Endothelial cell (in vitro differentiated cells): ENCODE results near the gene SWAP70. TPM values are rescaled to one million over a fixed set of nuclear protein-coding genes. Genes with fewer than 3 reads are reported as not detected.

ENCODE experiments used
- DNase-seq: peaks from one replicate; pipeline ENCODE4 v3.0.0; 2021; ENCODE audit warnings: low spot score
- H3K27ac Mint-ChIP-seq: one replicate; pipeline ENCODE4 v1.8.0; 2021; ENCODE audit warnings: mixed read lengths, inconsistent platforms; ENCODE audit not compliant: unreplicated experiment
- H3K27me3 Mint-ChIP-seq: one replicate; pipeline ENCODE4 v1.8.0; 2021; ENCODE audit warnings: mild to moderate bottlenecking, moderate library complexity, mixed read lengths, inconsistent platforms; ENCODE audit not compliant: unreplicated experiment
- H3K36me3 Mint-ChIP-seq: one replicate; pipeline ENCODE4 v1.8.0; 2021; ENCODE audit warnings: mild to moderate bottlenecking, low read depth, mixed read lengths, inconsistent platforms; ENCODE audit not compliant: unreplicated experiment
- H3K4me1 Mint-ChIP-seq: one replicate; pipeline ENCODE4 v1.8.0; 2021; ENCODE audit warnings: mild to moderate bottlenecking, mixed read lengths, inconsistent platforms; ENCODE audit not compliant: unreplicated experiment
- H3K4me3 Mint-ChIP-seq: one replicate; pipeline ENCODE4 v1.8.0; 2021; ENCODE audit warnings: mild to moderate bottlenecking, mixed read lengths, inconsistent platforms; ENCODE audit not compliant: unreplicated experiment
- H3K9me3 Mint-ChIP-seq: one replicate; pipeline ENCODE4 v1.8.0; 2021; ENCODE audit warnings: mixed read lengths, inconsistent platforms; ENCODE audit not compliant: unreplicated experiment
- total RNA-seq: library from RNA; stranded (reverse); fragmentation: NEBNext Ultra II Directional; extraction: Animal tissue kit (Norgen Biotek cat#: 25700); gene quantifications from one replicate; pipeline ENCODE4 v1.2.1, GENCODE V29; 2021; ENCODE audit not compliant: unreplicated experiment
- TF ChIP-seq, protein P1 (sequence below): fragments of 200-600 bp; sonication (generic); IDR thresholded peaks from one replicate; pipeline ENCODE4 v1.5.0; 2021; ENCODE audit warnings: antibody characterized with exemption; ENCODE audit not compliant: unreplicated experiment

The SWAP70 gene
- total RNA-seq, 1 donor from 2014 or later: 36.0 TPM

DNA sequence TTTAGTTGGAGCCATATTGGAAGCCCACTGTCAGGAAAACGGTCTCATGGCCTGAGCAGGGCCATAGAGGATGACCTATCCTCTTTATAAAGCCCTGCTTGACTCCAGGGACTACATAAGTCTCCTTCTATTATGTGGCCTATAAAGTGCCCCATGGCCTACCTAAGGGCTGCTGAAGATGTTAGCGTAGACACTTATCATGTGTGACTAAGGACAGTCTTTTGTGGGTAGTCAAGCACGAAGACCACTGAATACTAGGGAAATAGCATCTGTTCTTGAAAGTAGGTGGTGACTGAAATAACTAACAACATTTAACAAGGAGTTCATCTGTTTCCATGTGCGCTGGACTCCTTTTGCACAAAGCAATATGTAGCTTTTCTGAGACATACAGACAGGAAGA, 117.1 kb downstream of the SWAP70 start:
- TF ChIP-seq, protein P1, sequence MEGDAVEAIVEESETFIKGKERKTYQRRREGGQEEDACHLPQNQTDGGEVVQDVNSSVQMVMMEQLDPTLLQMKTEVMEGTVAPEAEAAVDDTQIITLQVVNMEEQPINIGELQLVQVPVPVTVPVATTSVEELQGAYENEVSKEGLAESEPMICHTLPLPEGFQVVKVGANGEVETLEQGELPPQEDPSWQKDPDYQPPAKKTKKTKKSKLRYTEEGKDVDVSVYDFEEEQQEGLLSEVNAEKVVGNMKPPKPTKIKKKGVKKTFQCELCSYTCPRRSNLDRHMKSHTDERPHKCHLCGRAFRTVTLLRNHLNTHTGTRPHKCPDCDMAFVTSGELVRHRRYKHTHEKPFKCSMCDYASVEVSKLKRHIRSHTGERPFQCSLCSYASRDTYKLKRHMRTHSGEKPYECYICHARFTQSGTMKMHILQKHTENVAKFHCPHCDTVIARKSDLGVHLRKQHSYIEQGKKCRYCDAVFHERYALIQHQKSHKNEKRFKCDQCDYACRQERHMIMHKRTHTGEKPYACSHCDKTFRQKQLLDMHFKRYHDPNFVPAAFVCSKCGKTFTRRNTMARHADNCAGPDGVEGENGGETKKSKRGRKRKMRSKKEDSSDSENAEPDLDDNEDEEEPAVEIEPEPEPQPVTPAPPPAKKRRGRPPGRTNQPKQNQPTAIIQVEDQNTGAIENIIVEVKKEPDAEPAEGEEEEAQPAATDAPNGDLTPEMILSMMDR: no peak
- Mint-ChIP-seq H3K36me3 (peaks cover 25% of the 10 kb centered on the region), H3K9me3 (no peaks in the 10 kb centered on the region), H3K4me1 (no peaks in the 10 kb centered on the region), H3K27ac (no peak overlapping the region), H3K27me3 (no peaks in the 10 kb centered on the region), H3K4me3 (no peak overlapping the region)
- DNase-seq: no peak

DNA sequence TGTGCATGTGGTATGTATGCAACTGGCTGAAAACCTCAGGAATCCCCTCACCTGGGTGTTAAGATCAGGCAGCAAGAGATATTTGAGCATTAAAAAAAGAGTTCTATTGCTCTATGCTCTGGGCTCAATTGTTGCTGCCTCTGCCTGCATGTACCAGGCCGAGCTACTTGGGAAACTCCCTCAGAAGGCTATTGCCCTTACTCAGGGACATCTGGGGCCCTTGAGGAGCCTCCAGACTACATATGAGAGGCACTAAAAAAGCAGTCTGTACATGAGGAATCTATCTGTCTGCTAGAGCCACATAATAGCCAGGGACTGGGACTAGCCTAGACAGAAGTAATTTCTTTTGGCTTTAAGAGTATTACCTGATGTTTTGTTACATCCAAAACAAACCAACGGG, 120.1 kb downstream of the SWAP70 start:
- no peak for DNase-seq
- Mint-ChIP-seq H3K4me3 (no peak overlapping the region), H3K27me3 (no peaks in the 10 kb centered on the region), H3K9me3 (no peaks in the 10 kb centered on the region), H3K36me3 (peaks cover 34% of the 10 kb centered on the region), H3K27ac (no peak overlapping the region), H3K4me1 (no peaks in the 10 kb centered on the region)
- TF ChIP-seq, protein P1: no peak

DNA sequence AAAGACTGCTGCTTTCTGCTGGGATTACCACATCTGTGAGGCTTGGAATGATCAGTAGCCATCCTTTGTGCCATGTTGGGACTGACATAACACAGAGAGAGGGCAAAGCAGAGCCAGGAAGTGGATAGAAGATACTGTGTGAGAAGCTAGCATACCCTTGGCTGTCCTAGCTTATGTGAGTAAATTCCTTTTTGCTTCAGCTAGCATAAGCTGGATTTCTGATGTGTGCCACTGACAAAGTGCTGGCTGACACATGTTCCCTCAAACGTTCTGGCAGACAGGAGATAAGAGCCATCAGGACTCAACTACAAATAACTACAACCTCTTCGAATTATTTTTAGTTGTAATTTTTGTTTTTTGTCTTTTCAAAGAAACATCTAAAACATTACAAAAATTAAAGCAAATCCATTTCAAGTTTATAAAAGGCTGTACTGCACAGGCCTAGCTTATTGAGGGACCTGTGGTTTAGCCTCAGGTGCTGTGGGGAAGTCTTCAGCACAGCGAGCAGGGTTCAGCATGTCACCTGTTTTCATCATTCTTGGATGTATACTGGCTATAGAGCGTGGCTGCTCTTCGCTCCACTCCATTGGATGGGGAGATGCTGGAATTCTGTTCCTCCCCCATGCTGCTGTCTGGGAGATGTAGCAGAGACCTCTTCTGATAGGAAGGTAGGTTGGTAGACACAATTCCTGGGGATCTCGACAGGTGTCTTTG, 120.9 kb downstream of the SWAP70 start:
- Mint-ChIP-seq H3K4me3 (no peak overlapping the region), H3K4me1 (no peaks in the 10 kb centered on the region), H3K36me3 (peaks cover 34% of the 10 kb centered on the region), H3K9me3 (no peaks in the 10 kb centered on the region), H3K27ac (no peak overlapping the region), H3K27me3 (no peaks in the 10 kb centered on the region)
- no peak for DNase-seq
- TF ChIP-seq, protein P1: no peak

DNA sequence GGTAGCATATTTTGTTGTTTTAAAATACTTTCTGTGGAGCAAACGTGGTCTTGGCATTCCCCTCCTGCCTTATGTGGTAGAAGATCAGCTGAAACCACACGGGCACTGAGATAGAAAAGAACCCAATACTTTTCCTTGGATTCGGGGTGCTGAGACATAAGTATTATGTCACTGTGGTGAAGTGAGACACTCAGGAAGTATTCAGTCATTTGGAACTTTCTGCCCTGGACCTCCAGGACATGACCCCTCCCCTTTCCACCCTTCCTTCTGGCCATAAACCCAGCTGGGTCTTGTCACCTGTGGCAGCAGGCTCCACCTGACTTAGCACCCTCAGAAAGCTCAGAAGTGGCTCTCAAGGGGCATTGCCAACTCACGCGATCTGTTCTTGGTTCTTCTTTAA, 123.4 kb downstream of the SWAP70 start:
- H3K27ac Mint-ChIP-seq: no peak overlapping the region
- no peaks in the 10 kb centered on the region for H3K4me1 Mint-ChIP-seq
- peaks cover 13% of the 10 kb centered on the region for H3K36me3 Mint-ChIP-seq
- no peak overlapping the region for H3K4me3 Mint-ChIP-seq
- H3K27me3 Mint-ChIP-seq: no peaks in the 10 kb centered on the region
- no peaks in the 10 kb centered on the region for H3K9me3 Mint-ChIP-seq
- TF ChIP-seq, protein P1: no peak
- DNase-seq: no peak

DNA sequence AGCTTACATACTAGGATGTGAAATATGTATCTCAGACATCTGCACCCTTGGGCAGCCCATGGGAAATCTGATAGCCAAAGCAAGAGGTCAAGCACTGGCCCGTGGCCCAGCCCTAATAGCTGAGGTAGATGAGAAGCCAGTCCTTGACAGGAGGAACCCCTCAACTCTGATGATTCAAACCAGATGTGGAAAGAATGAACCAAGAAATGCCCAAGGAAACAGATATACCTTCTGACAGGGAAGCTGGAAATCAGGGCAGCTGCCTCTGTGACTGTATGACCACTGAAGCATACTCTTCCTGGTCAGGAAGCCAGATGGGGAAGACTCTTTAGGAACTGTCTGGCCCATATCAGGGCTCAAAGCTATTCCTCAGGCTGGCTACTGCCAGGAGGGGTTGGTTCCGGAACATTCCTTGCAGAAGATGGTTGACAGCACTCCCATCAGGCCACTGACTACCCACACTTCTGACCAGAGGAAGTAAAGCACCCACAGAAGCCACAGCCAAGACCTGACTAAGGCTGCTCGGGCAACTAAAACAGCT, 124.2 kb downstream of the SWAP70 start:
- Mint-ChIP-seq H3K27ac (no peak overlapping the region), H3K36me3 (peaks cover 12% of the 10 kb centered on the region), H3K27me3 (no peaks in the 10 kb centered on the region), H3K4me1 (no peaks in the 10 kb centered on the region), H3K9me3 (no peaks in the 10 kb centered on the region), H3K4me3 (no peak overlapping the region)
- no peak for DNase-seq
- TF ChIP-seq, protein P1: no peak
